ENCODE results near the gene TM7SF2.
A peak's percentile ranks its signal among the peaks of the same experiment; 100 is the strongest.

TM7SF2 gene

DNA sequence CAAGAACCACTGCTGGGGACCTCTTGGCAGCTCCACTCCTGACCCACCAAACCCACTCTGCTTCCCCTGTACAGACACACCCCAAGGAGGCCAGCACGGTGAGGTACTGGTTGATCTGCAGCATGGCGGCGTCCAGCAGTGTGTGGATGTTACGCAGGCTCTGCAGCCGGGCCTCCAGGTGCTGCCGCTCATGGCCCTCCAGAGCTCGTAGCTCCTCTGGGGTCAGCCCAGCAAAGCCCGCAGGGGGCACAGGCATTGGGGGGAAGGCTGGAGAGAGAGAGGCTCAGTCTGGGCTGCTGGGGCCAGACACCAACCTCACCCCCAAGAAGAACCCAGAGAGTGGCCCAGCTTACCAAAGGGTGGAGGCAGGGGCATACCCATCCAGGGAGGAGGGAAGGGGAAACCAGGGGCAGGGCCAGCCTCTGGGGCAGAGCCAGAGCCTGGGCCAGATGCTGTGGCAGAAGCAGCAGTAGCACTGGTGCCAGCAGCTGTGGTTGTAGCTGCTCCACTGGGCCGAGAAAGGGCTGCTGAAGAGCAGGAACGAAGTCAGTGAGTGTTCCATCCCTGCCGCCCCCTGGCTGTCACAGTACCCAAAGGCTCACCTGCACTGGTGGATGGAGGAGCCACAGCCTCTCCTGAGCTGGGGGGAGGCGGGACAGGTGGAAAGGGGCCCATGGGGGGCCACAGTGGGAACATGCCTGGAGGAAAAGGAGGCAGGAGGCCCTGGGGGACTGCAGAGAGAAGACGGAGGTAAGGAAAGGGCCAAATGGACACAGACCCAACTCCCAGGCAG, 18.2 kb downstream of the TM7SF2 start:
- Histone ChIP-seq H4K20me1 (ENCODE audit: insufficient read depth, low read length) (no peaks in the 10 kb centered on the region), H3F3A (ENCODE audit: insufficient read depth, low read length) (peaks cover 17% of the 10 kb centered on the region; the same call in 1 of the 2 replicates), H2AFZ (ENCODE audit: low read length) (no peak overlapping the region), H3K27ac (ENCODE audit: low read depth, low read length, poor library complexity, severe bottlenecking) (peak overlapping the region; percentile 99), H3K27me3 (ENCODE audit: insufficient read depth, low read length) (no peaks in the 10 kb centered on the region), H3K36me3 (ENCODE audit: insufficient read depth, low read length) (peaks cover 89% of the 10 kb centered on the region), H3K9me3 (ENCODE audit: low read length) (no peaks in the 10 kb centered on the region), H3K4me2 (ENCODE audit: low read length) (peak overlapping the region; percentile 93), H3K4me3 (ENCODE audit: low read depth, low read length, poor library complexity, severe bottlenecking) (peak overlapping the region; percentile 95), H3K4me1 (ENCODE audit: insufficient read depth, low read length, severe bottlenecking) (peaks cover 36% of the 10 kb centered on the region), H3K79me2 (ENCODE audit: insufficient read depth, low read length) (peaks cover 8% of the 10 kb centered on the region; the same call in 1 of the 2 replicates), H3K9me2 (ENCODE audit: low read depth, low read length) (no peaks in the 10 kb centered on the region), H3K9ac (ENCODE audit: low read length) (peak overlapping the region; percentile 38; the same call in 1 of the 2 replicates)
- TF ChIP-seq EZH2 (IDR thresholded peaks at IDR 0.05; ENCODE audit: borderline replicate concordance, low read length) = no peak
- TF ChIP-seq, protein P1, sequence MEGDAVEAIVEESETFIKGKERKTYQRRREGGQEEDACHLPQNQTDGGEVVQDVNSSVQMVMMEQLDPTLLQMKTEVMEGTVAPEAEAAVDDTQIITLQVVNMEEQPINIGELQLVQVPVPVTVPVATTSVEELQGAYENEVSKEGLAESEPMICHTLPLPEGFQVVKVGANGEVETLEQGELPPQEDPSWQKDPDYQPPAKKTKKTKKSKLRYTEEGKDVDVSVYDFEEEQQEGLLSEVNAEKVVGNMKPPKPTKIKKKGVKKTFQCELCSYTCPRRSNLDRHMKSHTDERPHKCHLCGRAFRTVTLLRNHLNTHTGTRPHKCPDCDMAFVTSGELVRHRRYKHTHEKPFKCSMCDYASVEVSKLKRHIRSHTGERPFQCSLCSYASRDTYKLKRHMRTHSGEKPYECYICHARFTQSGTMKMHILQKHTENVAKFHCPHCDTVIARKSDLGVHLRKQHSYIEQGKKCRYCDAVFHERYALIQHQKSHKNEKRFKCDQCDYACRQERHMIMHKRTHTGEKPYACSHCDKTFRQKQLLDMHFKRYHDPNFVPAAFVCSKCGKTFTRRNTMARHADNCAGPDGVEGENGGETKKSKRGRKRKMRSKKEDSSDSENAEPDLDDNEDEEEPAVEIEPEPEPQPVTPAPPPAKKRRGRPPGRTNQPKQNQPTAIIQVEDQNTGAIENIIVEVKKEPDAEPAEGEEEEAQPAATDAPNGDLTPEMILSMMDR (IDR thresholded peaks at IDR 0.05; ENCODE audit: low read length) = peak; percentile 36

DNA sequence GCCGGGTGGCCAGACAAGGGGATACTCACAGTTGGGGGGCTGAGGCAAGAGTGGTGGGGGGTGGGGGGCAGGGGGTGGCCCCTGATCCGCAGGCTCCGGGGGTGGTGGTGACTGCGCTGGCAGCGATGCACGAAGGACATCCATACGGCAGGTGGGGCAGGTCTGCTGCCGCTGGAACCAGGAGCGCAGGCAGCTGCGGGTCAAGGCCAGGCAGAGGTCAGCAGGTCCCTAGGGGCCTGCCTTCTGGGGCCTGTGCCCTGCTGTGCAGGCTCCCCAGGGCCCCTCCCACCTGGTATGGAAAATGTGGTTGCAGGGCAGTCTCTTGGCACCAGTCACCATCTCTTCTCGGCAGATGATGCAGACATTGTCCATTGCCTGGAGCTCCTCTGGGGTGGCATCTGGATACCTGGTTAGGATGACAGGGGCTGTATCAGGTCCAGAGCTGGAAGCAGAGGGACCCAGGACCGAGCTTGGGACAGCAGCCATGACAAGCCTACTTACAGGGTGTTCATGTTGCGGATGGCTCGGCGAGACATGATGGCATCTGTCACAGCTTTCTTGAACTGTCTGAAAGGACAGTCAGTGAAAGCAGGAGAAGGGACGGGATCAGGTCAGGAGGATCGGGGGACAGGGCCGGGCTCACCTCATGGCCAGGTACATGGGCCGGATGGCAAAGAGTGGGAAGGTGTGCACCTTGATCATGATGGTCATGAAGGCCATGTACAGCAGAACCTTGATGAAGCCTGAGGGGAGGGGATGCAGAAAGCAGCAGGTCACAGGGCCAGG, 19.2 kb downstream of the TM7SF2 start:
- no peaks in the 10 kb centered on the region for H3K9me2 ChIP-seq (ENCODE audit: low read depth, low read length)
- peak overlapping the region; percentile 76 for H3K9ac ChIP-seq (ENCODE audit: low read length)
- H3K4me2 ChIP-seq (ENCODE audit: low read length) = peak overlapping the region; percentile 93
- peaks cover 42% of the 10 kb centered on the region for H3K4me1 ChIP-seq (ENCODE audit: insufficient read depth, low read length, severe bottlenecking)
- no peaks in the 10 kb centered on the region for H3K9me3 ChIP-seq (ENCODE audit: low read length)
- H3K27me3 ChIP-seq (ENCODE audit: insufficient read depth, low read length) = no peaks in the 10 kb centered on the region
- TF ChIP-seq, protein P1 (IDR thresholded peaks at IDR 0.05; ENCODE audit: low read length) = no peak
- TF ChIP-seq EZH2 (IDR thresholded peaks at IDR 0.05; ENCODE audit: borderline replicate concordance, low read length) = no peak
- H3K27ac ChIP-seq (ENCODE audit: low read depth, low read length, poor library complexity, severe bottlenecking) = peak overlapping the region; percentile 99
- peaks cover 79% of the 10 kb centered on the region for H3K36me3 ChIP-seq (ENCODE audit: insufficient read depth, low read length)
- H3K4me3 ChIP-seq (ENCODE audit: low read depth, low read length, poor library complexity, severe bottlenecking) = peak overlapping the region; percentile 95
- H3K79me2 ChIP-seq (ENCODE audit: insufficient read depth, low read length) = peaks cover 8% of the 10 kb centered on the region; the same call in 1 of the 2 replicates
- H4K20me1 ChIP-seq (ENCODE audit: insufficient read depth, low read length) = no peaks in the 10 kb centered on the region
- no peak overlapping the region for H2AFZ ChIP-seq (ENCODE audit: low read length)
- peaks cover 16% of the 10 kb centered on the region; the same call in 1 of the 2 replicates for H3F3A ChIP-seq (ENCODE audit: insufficient read depth, low read length)

DNA sequence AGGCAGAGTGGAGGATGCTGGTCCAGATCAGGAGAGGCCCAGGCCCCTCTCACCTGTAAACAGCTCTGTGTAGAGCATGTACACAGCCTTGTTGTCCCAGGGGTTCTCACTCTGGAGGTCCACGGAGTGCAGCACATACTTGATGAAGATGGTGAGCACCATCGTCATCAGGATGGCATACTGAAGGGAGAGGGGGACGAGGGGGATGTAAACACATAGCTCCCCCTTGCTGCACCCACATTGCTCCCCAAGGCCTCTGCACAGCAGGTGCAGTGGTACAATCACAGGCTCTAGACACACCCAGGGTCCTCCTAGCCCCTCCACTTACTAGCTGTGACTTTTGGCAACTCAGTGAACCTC, 19.7 kb downstream of the TM7SF2 start:
- Histone ChIP-seq H3K9me2 (ENCODE audit: low read depth, low read length) (no peaks in the 10 kb centered on the region), H3K4me1 (ENCODE audit: insufficient read depth, low read length, severe bottlenecking) (peaks cover 48% of the 10 kb centered on the region), H3K4me3 (ENCODE audit: low read depth, low read length, poor library complexity, severe bottlenecking) (peak overlapping the region; percentile 95), H3K36me3 (ENCODE audit: insufficient read depth, low read length) (peaks cover 73% of the 10 kb centered on the region), H3K79me2 (ENCODE audit: insufficient read depth, low read length) (peaks cover 8% of the 10 kb centered on the region; the same call in 1 of the 2 replicates), H3K27me3 (ENCODE audit: insufficient read depth, low read length) (no peaks in the 10 kb centered on the region), H3K27ac (ENCODE audit: low read depth, low read length, poor library complexity, severe bottlenecking) (peak overlapping the region; percentile 99), H3K9ac (ENCODE audit: low read length) (peak overlapping the region; percentile 76), H4K20me1 (ENCODE audit: insufficient read depth, low read length) (no peaks in the 10 kb centered on the region), H3F3A (ENCODE audit: insufficient read depth, low read length) (peaks cover 14% of the 10 kb centered on the region; the same call in 1 of the 2 replicates), H3K4me2 (ENCODE audit: low read length) (peak overlapping the region; percentile 93), H2AFZ (ENCODE audit: low read length) (no peak overlapping the region), H3K9me3 (ENCODE audit: low read length) (no peaks in the 10 kb centered on the region)
- TF ChIP-seq, protein P1 (IDR thresholded peaks at IDR 0.05; ENCODE audit: low read length) = no peak
- TF ChIP-seq EZH2 (IDR thresholded peaks at IDR 0.05; ENCODE audit: borderline replicate concordance, low read length) = no peak

Measured in OCI-LY1 (cell line).